GM12873 (cell line): ENCODE results near the gene KRTAP6-1.

ENCODE experiments used
- TF ChIP-seq, protein P1 (sequence below): IDR thresholded peaks from 2 replicates; pipeline ENCODE4 v1.5.1; 2012; ENCODE audit warnings: low read depth, mild to moderate bottlenecking, moderate library complexity, low read length, control low read depth; ENCODE audit not compliant: insufficient read depth; ENCODE audit errors: missing control alignments

KRTAP6-1 gene, protein sequence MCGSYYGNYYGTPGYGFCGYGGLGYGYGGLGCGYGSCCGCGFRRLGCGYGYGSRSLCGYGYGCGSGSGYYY

DNA sequence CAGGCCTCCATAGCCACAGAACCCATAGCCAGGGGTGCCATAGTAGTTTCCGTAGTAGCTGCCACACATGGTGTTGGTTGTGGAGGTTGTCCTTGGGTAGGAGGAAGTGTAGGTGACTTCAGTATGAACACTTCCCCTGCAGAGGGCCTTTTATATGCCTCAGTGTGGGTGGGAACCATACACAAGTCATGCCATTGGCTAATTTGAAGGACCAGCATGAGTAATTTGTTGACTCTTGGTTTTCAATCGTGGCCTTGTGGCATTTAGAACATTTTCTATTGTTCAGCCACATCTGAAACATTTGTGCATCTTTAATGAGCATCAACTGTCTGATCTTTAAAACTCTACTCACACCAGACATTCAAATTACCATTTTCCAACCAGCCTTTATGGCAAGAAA lies at the start of gene KRTAP6-1:
Gene KRTAP6-1 (minus strand): TSS at position 95 of the 400 bp plus-strand sequence. CDS start 26 bp downstream, at position 69.
- TF ChIP-seq, protein P1, sequence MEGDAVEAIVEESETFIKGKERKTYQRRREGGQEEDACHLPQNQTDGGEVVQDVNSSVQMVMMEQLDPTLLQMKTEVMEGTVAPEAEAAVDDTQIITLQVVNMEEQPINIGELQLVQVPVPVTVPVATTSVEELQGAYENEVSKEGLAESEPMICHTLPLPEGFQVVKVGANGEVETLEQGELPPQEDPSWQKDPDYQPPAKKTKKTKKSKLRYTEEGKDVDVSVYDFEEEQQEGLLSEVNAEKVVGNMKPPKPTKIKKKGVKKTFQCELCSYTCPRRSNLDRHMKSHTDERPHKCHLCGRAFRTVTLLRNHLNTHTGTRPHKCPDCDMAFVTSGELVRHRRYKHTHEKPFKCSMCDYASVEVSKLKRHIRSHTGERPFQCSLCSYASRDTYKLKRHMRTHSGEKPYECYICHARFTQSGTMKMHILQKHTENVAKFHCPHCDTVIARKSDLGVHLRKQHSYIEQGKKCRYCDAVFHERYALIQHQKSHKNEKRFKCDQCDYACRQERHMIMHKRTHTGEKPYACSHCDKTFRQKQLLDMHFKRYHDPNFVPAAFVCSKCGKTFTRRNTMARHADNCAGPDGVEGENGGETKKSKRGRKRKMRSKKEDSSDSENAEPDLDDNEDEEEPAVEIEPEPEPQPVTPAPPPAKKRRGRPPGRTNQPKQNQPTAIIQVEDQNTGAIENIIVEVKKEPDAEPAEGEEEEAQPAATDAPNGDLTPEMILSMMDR = no peak

DNA sequence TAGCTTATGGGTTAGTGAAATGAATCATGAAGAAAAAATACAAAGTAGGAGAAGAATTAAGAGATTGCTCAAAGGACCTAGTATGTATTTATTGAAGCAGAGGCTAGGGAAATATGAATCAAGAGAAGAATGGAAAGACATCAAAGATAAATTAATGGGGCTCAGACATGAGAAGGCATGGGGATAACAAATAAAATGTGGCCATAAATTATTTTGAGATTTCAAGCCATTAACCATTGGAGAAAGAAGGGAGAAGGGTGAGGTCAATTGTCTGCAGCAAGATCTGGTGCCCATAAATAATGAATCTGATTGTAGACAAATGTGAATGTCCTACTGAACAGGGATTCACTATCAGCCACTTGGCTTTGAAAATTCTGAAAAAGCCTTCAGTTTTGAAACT lies 39.2 kb upstream of the KRTAP6-1 start:
- TF ChIP-seq, protein P1 = no peak

DNA sequence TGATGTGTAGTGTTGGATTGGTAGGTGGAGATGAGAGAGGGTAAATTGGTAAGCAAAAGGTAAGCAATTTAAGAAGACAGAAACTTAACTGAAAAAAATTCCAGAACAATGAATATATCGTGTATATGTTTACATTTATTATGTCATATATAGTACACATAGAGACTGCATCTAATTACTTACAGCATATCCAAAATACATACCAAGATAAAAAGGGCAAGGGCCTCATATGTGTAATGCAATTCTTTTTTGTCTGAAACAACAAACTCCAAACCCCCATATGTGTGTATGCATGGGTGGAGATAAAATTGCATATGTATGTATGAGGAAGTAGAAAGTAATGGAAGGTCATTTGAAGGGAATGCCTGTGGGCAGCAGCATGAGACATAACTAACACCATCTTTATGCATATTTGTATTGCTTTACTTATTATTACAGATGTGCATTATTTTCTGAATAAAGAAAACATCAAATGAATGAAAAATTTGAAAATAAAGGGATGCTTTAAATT lies 33.2 kb upstream of the KRTAP6-1 start:
- TF ChIP-seq, protein P1 = no peak

DNA sequence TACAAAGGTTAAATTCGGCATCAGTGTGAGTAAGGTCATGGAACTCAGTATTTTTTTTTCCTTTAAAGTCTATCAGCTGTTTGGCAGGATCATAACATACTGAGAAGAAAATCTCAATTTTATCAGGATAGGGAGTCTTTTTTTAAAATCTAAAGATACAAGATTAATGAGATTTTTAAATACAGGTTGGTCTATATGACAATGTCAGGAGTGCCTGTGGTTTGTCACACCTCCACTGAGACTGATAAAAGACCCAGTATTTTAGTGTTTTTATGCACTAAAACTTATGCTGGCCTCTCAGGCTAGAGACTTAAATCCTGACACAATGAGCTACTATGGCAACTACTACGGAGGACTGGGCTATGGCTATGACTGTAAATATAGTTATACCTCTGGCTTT lies 28.8 kb upstream of the KRTAP6-1 start, which contains the start of gene KRTAP20-3:
Gene KRTAP20-3 (plus strand): TSS at position 301 of the 400 bp plus-strand sequence.
- TF ChIP-seq, protein P1 = no peak

DNA sequence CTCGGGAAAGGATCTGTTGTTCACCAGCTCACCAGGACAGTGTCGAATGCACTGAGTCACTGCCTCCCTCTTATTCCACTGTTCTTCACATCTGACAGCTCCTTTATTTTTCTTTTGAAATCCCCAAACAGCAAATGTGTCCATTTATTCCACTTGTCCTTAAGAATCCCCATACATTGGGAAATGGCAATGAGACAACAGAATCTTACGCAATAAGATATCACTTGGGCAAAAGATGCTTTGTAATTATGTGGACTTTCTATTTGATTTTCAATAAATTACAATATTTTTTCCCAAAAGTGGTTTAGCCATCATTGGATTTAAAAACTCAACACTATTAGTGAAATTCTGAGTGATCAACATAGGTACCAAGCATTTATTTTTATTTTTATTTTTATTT lies 25.0 kb upstream of the KRTAP6-1 start:
- TF ChIP-seq, protein P1 = no peak

DNA sequence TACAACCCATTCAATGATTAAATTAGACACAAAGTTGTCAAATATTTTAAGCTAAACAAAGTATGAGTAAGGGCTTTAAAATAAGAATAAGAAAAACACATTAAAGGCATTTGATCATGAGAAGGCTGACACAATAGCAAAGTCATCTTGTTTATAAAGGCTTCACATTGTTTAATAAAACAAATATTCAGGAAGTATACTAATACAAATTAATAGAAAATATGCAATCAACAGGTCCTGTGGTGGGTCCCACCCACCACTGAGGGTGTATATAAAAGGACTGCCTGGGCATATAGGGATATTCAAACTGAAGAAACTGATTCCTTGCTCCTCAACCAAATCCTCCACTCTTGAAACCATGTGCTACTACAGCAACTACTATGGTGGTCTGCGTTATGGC lies 21.2 kb upstream of the KRTAP6-1 start, which contains the start of gene KRTAP20-2:
Gene KRTAP20-2 (plus strand): TSS at position 301 of the 400 bp plus-strand sequence. CDS start 58 bp downstream, at position 359.
- TF ChIP-seq, protein P1 = no peak

DNA sequence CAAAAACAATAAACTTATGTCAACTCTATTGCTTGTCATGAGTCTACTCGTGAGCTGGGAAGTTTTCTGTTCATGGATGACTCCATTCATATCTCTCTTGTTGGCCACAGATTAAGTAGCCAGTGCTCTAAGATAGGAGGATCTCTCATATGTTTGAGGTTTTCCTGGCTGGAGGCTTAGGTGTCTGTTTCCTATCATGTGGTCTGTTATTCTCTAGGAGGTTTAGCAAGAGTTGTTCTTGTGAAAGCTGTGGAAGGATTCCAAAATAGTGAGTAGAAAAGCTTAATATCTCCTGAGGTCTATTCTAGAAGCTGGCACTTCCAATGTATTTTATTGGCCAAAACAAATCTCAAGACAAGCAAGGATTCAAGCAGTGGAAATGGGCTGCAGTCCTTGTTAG lies 15.5 kb upstream of the KRTAP6-1 start:
- TF ChIP-seq, protein P1 = no peak

DNA sequence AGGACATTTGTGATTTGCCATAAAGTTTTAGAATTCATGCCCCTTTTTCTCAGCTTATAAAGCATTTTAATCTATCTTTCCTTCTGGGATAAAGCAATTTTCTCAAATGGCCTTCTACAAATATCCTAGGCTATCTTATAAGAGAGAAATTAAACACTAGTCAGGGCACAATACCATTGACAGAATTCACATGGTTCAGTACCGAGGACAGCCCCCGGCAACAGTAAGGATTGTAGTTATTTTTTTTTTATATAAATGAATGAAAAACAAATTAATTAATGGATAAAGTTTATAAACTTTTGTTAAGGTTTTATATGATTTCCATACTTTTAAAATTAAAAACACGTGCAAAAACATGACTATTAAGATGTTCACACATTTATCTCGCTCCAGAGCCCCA lies 14.4 kb upstream of the KRTAP6-1 start:
- TF ChIP-seq, protein P1 = no peak
